ENCODE data around the gene TRIM62. TPM values are rescaled to one million over a fixed set of nuclear protein-coding genes. Genes with fewer than 3 reads are reported as not detected.

TRIM62 gene
- total RNA-seq, 2 donors from 2014 or later = 4.5 to 6.7 TPM

DNA sequence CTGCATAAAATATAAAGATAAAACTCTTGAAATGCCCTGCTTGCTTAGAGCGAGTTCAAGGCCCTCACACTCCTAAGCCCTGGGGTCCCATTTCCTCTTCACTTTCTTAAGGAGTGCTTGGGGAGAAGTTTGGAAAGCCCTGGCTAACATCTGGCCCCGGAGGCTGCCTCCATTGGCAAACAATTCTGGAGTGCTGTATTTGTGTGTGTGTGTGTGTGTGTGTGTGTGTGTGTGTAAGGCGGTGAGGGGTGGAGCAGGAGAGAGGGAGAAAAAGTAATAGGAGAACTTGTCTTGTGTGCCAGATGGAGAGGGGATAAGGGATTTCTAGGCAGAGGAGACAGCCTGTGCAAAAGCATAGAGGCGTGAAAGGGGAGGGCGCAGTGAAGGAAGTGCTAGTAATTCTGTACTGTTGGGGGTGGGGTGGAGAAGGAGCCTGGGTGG is 578 bp upstream of the TRIM62 start:
- ATAC-seq = no peak

GRCh38 chr1:33180911-33181890 is 642 bp downstream of the TRIM62 start:
- intact Hi-C loops (cut with DNase I, micrococcal nuclease) = no loop called here
- peak; percentile 61 to 72 for DNase-seq
- peak; percentile 85 for ATAC-seq

More for the DNA sequence above, 578 bp upstream of the TRIM62 start:
- peak in 1 of 2 donors; percentile 25 for DNase-seq
- intact Hi-C loops (cut with DNase I, micrococcal nuclease) = no loop called here

- intact Hi-C loops (cut with DNase I, micrococcal nuclease) = no loop called here
- no peak for ATAC-seq
- DNase-seq = peak; percentile 93 to 95
Observed at GRCh38 chr1:33180226-33180910, 1.5 kb downstream of the TRIM62 start.

DNA sequence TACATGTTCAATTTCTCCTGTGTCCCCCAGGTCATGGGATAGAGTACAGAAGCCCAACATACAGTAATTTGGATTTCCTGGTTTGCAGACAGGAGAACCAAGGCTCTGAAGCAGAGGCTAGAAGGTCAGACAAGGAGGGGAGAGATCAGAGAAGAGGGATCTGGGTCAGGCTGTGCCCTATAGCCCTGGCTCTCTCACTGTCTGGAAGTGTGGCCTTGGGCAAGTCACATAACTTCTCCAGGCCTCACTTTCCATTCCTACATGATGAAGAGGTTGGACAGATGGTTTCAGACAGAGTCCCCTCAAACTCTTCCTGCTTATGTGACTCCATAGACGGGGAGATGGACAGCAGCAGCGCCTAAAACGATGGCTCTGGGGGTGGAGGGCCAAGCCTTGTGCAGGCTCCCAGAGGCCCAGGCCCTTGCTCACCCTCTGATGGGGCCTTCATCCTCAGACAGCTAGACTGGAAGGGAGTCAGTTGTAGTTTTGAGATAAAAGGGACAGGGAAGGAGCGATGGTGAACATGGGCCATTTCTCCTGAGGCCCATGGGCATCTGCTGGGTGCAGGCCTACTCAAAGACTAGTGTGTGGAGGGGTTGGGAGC is 2.9 kb downstream of the TRIM62 start:
- ATAC-seq (no peak), DNase-seq (no peak)
- intact Hi-C loops (cut with DNase I, micrococcal nuclease) = no loop called here

- intact Hi-C loops (cut with DNase I, micrococcal nuclease) = no loop called here
- DNase-seq = no peak
- no peak for ATAC-seq
Observed at GRCh38 chr1:33177996-33178540, 3.8 kb downstream of the TRIM62 start.

- DNase-seq (no peak), ATAC-seq (no peak)
- intact Hi-C loops (cut with DNase I, micrococcal nuclease) = no loop called here
Observed at GRCh38 chr1:33176887-33177286, 5.0 kb downstream of the TRIM62 start.

GRCh38 chr1:33176362-33176850 is 5.4 kb downstream of the TRIM62 start:
- intact Hi-C loops (cut with DNase I, micrococcal nuclease) = no loop called here
- no peak for ATAC-seq
- DNase-seq = no peak

DNA sequence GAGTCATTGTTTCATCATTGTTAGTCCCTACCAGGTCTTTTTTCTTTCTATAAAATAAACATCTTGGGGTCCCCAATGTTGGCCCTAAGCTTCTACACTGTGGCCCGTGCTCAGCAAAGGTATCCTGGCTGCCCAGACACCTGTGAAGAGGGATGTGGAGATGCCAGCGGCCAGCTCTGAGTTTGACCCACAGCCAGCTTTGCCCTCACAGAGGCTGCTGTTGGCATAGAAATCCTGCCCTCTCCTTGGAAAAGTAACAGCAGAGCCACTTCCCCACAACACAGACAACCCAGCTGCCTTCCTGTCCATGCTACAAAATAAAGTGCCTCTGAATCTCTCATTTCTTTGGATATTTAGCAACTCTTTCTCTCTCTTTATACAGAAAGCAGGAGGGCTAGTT is 6.0 kb downstream of the TRIM62 start:
- DNase-seq (no peak), ATAC-seq (no peak)
- intact Hi-C loops (cut with DNase I, micrococcal nuclease) = no loop called here

- intact Hi-C loops (cut with DNase I, micrococcal nuclease) = no loop called here
- no peak for DNase-seq
- ATAC-seq = no peak
Observed at GRCh38 chr1:33173091-33173490, 8.8 kb downstream of the TRIM62 start.

DNA sequence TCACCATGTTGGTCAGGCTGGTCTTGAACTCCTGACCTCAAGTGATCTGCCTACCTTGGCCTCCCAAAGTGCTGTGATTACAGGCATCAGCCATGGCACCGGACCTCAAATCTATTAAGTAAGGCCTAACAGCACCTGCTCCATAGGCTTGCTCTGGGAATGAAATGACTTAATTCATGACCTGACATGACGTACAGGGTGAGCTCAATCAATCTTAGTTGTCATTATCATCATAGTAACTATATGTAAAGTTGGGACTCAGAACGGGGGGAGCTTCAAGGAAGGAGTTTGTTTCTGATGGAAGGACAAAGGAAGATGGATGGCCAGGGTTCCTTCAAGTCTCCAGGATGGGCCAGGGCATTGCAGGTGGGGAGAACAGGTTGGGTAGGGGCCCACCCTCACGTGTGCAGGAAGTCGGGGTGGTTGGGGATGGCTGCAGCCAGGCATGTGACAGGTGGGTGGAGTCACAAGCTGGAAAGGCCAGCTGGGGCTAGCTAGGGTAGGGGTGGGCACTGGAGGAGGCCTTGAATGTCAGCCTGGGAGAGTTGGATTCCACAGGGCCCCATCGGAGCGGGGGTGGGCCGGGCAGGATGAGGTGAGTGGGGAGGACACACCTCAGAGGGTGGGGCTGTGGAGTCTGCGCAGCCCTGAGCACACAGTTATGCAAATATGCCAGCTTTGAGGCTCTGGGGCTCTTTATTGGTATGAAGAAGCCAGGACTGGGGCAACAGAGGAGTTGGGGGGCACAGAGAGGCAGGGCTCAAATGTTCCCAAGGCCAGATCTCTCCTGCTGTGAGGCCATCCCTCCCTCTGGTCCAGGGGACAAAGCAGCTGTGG is 9.6 kb downstream of the TRIM62 start:
- no peak for DNase-seq
- intact Hi-C loops (cut with DNase I, micrococcal nuclease) = no loop called here
- ATAC-seq = no peak

DNA sequence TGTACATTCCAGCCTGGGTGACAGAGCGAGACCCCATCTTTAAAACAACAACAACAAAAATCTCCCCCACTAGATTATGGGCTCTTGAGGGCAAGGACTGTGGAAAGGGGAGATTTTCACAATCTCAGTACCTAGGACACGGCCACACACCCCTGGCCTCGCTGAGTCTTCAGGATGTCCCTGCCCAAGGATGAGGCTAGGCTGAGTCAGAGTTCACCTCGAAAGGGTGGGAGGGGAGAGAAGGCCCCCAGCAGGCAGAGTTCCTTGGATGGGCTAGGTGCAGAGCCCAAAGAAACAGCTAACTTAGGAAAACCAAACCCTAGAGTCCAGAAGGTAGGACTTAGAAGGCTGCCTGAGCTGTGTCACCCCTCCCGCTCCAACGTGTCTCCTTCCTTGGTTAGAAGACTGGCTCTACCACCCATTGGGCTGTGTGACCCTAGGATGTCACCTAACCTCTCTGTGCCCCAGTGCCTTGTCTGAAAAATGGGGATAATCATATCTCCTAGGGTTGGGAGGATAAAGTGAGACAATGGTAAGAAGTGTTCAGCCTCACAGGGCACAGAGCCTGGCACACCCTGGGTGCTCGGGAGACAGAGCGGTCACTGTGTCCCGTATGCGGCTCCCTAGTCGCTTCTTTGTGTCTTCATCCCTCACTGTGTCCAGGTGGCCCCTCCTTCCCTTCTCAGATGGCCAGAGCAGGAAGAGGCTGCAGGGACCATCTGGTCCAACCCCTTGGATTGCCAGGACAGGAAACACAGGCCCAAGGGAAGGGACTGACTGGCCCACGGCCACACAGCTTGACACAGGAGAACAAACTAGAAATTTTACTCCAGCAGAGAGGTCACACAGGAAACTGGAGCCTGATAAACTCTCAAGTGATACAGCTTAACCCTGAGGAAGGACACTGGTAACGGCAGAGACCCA is 11.2 kb downstream of the TRIM62 start:
- intact Hi-C loops (cut with DNase I, micrococcal nuclease) = no loop called here
- no peak for DNase-seq
- no peak for ATAC-seq

DNA sequence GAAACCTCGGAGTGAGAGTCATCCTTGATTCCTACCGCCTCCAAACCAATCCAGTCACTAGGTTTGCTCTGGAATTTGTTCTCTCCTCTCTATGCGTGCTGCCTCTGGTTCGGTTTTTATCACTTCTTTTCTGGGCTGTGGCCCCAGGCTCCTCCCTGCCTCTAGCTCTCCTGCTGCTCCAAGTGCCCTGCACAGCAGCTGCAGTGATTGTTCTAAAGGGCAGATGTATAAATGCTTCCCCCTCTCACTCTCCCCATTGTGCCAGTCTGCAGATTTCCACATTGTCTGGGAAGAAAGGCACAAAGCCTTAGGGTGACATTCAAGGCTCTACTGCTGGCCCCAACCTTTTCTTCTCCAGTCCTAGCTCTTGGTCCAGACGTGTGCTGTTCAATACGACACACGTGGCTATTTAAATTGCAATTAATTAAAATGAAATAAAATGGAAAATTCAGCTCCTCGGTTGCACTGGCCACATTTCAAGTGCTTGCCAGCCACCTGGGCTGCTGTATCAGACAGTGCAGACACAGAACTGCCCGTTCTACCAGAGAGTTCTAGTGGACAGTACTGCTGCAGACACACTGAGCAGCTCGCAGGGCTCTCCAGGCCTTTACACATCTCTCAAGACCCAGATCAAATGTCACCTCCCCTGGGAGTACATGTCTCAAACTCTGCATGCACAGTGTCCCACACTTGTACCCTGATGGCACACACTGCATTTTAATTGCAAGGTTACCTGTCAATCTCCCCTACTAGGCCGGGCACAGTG is 12.4 kb downstream of the TRIM62 start:
- no peak for DNase-seq
- intact Hi-C loops (cut with DNase I, micrococcal nuclease) = no loop called here
- ATAC-seq = no peak

DNA sequence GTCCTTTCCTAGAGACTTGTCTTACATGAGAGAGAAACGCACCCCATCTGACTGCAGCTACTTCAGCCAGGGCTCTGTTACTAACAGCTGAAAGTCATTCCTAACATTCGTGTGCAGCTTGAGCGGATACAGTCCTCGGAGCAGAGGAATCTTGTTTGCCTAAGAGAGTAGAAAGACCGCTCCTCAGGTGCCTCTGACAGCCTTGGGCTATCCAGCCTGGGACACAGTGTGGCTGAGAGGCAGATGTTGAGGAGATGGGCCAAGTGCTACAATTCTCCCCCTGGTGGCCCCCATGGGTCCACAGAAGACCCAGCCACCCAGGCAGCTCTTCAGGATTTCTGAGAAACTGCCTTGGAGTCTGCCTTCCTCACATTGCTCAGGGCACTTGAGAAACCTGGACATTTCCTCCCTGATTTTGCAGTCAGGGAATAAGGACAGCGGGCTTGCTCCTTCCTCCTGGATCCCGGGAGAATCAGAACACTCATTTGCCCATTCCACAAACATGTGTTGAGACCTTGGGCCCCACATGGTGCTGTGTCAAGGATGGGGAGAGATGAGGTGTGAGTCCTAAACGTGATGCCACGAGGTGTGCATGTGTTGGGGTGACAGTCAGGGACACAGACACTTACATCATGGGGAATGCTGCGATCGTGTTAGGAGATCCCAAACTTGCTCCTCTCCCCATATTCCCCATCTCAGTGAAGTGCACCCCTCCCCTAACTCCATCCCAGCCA is 13.1 kb downstream of the TRIM62 start:
- DNase-seq = no peak
- intact Hi-C loops (cut with DNase I, micrococcal nuclease) = no loop called here

DNA sequence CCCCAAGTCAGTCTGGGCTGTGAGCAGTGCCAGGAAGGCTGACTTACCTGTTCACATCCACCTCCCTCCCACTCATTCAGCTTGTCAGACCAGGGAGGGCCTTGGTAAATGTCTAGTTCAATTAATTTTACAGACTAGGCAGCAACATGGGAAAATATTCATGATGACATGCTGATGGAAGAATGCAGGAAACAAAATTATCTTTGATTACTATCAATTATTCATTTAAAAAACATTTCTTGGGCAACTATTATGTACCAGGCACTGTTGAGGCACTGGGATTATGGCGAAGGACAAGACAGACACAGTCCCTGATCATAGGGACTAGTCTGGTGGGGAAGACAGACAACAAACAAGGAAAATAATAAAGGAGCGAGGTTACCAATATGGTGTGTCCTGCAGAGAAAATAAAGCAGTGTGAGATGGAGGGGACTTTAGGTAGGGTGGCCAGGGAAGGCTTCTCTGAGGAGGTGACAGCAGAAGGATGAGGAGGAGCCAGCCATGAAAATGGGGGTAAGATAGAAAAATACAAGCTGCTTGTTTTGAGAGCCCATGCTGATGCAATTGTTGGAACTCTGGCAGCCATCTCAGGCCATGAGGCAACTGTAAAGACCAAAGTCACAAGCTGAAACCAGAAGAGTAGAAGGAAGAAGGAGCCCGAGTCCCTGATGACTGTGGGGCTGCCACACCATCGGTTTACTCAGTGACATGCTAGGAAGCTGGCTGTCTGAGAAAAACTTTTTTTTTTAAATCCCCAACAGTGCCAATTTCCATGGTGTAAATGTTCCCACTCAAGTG is 14.0 kb downstream of the TRIM62 start:
- ATAC-seq (no peak), DNase-seq (no peak)
- intact Hi-C loops (cut with DNase I, micrococcal nuclease) = no loop called here

More for the DNA sequence above, 13.1 kb downstream of the TRIM62 start:
- ATAC-seq = no peak

- no peak for ATAC-seq
- intact Hi-C loops (cut with DNase I, micrococcal nuclease) = no loop called here
Observed at GRCh38 chr1:33165809-33166208, 16.0 kb downstream of the TRIM62 start.

More at GRCh38 chr1:33165809-33166208, 16.0 kb downstream of the TRIM62 start:
- no peak for DNase-seq

Measured in left colon (tissue), 2 donors.